HT1080 (cell line): ENCODE data around the gene CWF19L1. TPM values are rescaled to one million over a fixed set of nuclear protein-coding genes. Genes with fewer than 3 reads are reported as not detected.

ENCODE experiments used
- DNase-seq: peaks from one replicate; pipeline ENCODE4 v3.0.0-alpha.2; 2015; ENCODE audit warnings: low read depth
- total RNA-seq: library from RNA; depleted of rRNA; stranded (reverse); fragments of >200 nt; shearing (Covaris generic); gene quantifications from 2 replicates; pipeline ENCODE4 v1.2.3, GENCODE V29; 2014

CWF19L1 gene
- total RNA-seq, 1 experiment from 2014 or later: 40.2 TPM

GRCh38 chr10:100253041-100253440 lies 14.4 kb downstream of the CWF19L1 start:
- DNase-seq: no peak

- no peak for DNase-seq
Measured at GRCh38 chr10:100248820-100249219, 18.6 kb downstream of the CWF19L1 start.

- DNase-seq: no peak
Measured at GRCh38 chr10:100245484-100246220, 21.8 kb downstream of the CWF19L1 start.

GRCh38 chr10:100239851-100240250 lies 27.6 kb downstream of the CWF19L1 start:
- no peak for DNase-seq

GRCh38 chr10:100238429-100238828 lies 29.0 kb downstream of the CWF19L1 start:
- no peak for DNase-seq

- DNase-seq: no peak
Measured at GRCh38 chr10:100232101-100232500, 35.3 kb downstream of the CWF19L1 start.

- no peak for DNase-seq
Measured at GRCh38 chr10:100229819-100230422, 37.5 kb downstream of the CWF19L1 start.

- no peak for DNase-seq
Measured at GRCh38 chr10:100223879-100224278, 43.6 kb downstream of the CWF19L1 start.

GRCh38 chr10:100222529-100222928 lies 44.9 kb downstream of the CWF19L1 start:
- DNase-seq: no peak

GRCh38 chr10:100216006-100216405 lies 51.4 kb downstream of the CWF19L1 start:
- DNase-seq: no peak

GRCh38 chr10:100209303-100209702 lies 58.1 kb downstream of the CWF19L1 start:
- no peak for DNase-seq

- DNase-seq: no peak
Measured at GRCh38 chr10:100208276-100208675, 59.2 kb downstream of the CWF19L1 start.

- DNase-seq: no peak
Measured at GRCh38 chr10:100204370-100204769, 63.1 kb downstream of the CWF19L1 start.

- no peak for DNase-seq
Measured at GRCh38 chr10:100201549-100201948, 65.9 kb downstream of the CWF19L1 start.

- no peak for DNase-seq
Measured at GRCh38 chr10:100194711-100195110, 72.7 kb downstream of the CWF19L1 start.

GRCh38 chr10:100192350-100192749 lies 75.1 kb downstream of the CWF19L1 start:
- no peak for DNase-seq

GRCh38 chr10:100186253-100187212 lies 80.9 kb downstream of the CWF19L1 start:
- peak; percentile 11 for DNase-seq

- DNase-seq: peak; percentile 91
Measured at GRCh38 chr10:100185364-100186252, 81.8 kb downstream of the CWF19L1 start, which contains the start of gene ERLIN1. Gene ERLIN1, minus strand, starts transcription at chr10:100186029. Its CDS starts 403 bp downstream, at chr10:100185626.

- peak; percentile 13 for DNase-seq
Measured at GRCh38 chr10:100184840-100185239, 82.6 kb downstream of the CWF19L1 start.

- peak; percentile 1 for DNase-seq
Measured at GRCh38 chr10:100184426-100184825, 83.0 kb downstream of the CWF19L1 start.

GRCh38 chr10:100183481-100183880 lies 84.0 kb downstream of the CWF19L1 start:
- no peak for DNase-seq
